Measurements from ENCODE around the gene CFAP221. TPM values are rescaled to one million over a fixed set of nuclear protein-coding genes. Genes with fewer than 3 reads are reported as not detected.

The CFAP221 gene
- total and polyA plus RNA-seq, 7 donors = 0.07 TPM; not detected in 6

- H3K27me3 ChIP-seq = no peaks in the 10 kb centered on the region
- H3K4me3 ChIP-seq = no peak overlapping the region
- peak in 2 of 4 donors; percentile 51 to 58 for TF ChIP-seq POLR2AphosphoS5 (IDR thresholded peaks at IDR 0.05)
- no peak for TF ChIP-seq CTCF (IDR thresholded peaks at IDR 0.05)
- TF ChIP-seq POLR2A (IDR thresholded peaks at IDR 0.05) = no peak
- peak in 1 of 4 donors; percentile 28 for TF ChIP-seq EP300 (IDR thresholded peaks at IDR 0.05)
- WGBS, 2 donors = 89 to 92% methylated on average over 6 of the region's 6 CpGs
- H3K9me3 ChIP-seq = no peaks in the 10 kb centered on the region
- H3K36me3 ChIP-seq = no peaks in the 10 kb centered on the region
- intact Hi-C loops (cut with DNase I) = no loop called here
- no peak for DNase-seq
- peak overlapping the region in 3 of 4 donors; percentile 20 to 47 (median 29) for H3K27ac ChIP-seq
- peaks cover 0 to 36% (median 25%) of the 10 kb centered on the region in 4 donors for H3K4me1 ChIP-seq
These were observed 52.4 kb downstream of the CFAP221 start for GRCh38 chr2:119596638-119597037.

GRCh38 chr2:119598596-119599263, 54.5 kb downstream of the CFAP221 start:
- Histone ChIP-seq H3K9me3 (no peaks in the 10 kb centered on the region), H3K4me1 (peaks cover 0 to 36% (median 25%) of the 10 kb centered on the region in 4 donors), H3K27me3 (no peaks in the 10 kb centered on the region), H3K27ac (peak overlapping the region in 2 of 4 donors; percentile 29 to 32), H3K4me3 (no peak overlapping the region), H3K36me3 (no peaks in the 10 kb centered on the region)
- 20 to 56% methylated on average over 5 of the region's 5 CpGs for WGBS, 2 donors
- TF ChIP-seq POLR2AphosphoS5 (IDR thresholded peaks at IDR 0.05) = peak in 3 of 4 donors; percentile 40 to 64 (median 62)
- TF ChIP-seq POLR2A (IDR thresholded peaks at IDR 0.05) = no peak
- no peak for TF ChIP-seq CTCF (IDR thresholded peaks at IDR 0.05)
- peak in 1 of 4 donors; percentile 59 for TF ChIP-seq EP300 (IDR thresholded peaks at IDR 0.05)
- DNase-seq = no peak
- intact Hi-C loops (cut with DNase I) = no loop called here

GRCh38 chr2:119599384-119599783, 55.1 kb downstream of the CFAP221 start:
- peak overlapping the region in 2 of 4 donors; percentile 29 to 32 for H3K27ac ChIP-seq
- no peaks in the 10 kb centered on the region for H3K27me3 ChIP-seq
- H3K4me1 ChIP-seq = peaks cover 0 to 36% (median 25%) of the 10 kb centered on the region in 4 donors
- no peak overlapping the region for H3K4me3 ChIP-seq
- no peaks in the 10 kb centered on the region for H3K9me3 ChIP-seq
- TF ChIP-seq EP300 (IDR thresholded peaks at IDR 0.05) (no peak), POLR2A (IDR thresholded peaks at IDR 0.05) (no peak), CTCF (IDR thresholded peaks at IDR 0.05) (no peak), POLR2AphosphoS5 (IDR thresholded peaks at IDR 0.05) (no peak)
- intact Hi-C loops (cut with DNase I) = no loop called here
- DNase-seq = no peak
- 63 to 78% methylated on average over 2 of the region's 2 CpGs for WGBS, 2 donors
- H3K36me3 ChIP-seq = no peaks in the 10 kb centered on the region

GRCh38 chr2:119605096-119605495, 60.8 kb downstream of the CFAP221 start:
- 81 to 85% methylated on average over 4 of the region's 4 CpGs for WGBS, 2 donors
- DNase-seq = no peak
- H3K4me3 ChIP-seq = no peak overlapping the region
- H3K36me3 ChIP-seq = no peaks in the 10 kb centered on the region
- TF ChIP-seq CTCF (IDR thresholded peaks at IDR 0.05) (no peak), EP300 (IDR thresholded peaks at IDR 0.05) (no peak), POLR2A (IDR thresholded peaks at IDR 0.05) (no peak), POLR2AphosphoS5 (IDR thresholded peaks at IDR 0.05) (no peak)
- no peaks in the 10 kb centered on the region for H3K4me1 ChIP-seq
- no peak overlapping the region for H3K27ac ChIP-seq
- intact Hi-C loops (cut with DNase I) = no loop called here
- H3K27me3 ChIP-seq = no peaks in the 10 kb centered on the region
- H3K9me3 ChIP-seq = no peaks in the 10 kb centered on the region

All from sigmoid colon (tissue), 7 donors.